WI38 (cell line): Measurements from ENCODE around the gene ANKRD17.

Source experiments
- H3K4me3 ChIP-seq: 2 replicates; pipeline ENCODE4 v1.5.1; 2011; ENCODE audit warnings: low read depth, mild to moderate bottlenecking, control low read depth, low read length
- CTCF ChIP-seq: IDR thresholded peaks from 2 replicates; pipeline ENCODE4 v1.5.1; 2012; ENCODE audit warnings: low read depth, mild to moderate bottlenecking, control low read depth, low read length

Gene ANKRD17

GRCh38 chr4:73181231-73181630 lies 77.4 kb downstream of the ANKRD17 start:
- no peak overlapping the region for H3K4me3 ChIP-seq
- TF ChIP-seq CTCF, result no peak

DNA sequence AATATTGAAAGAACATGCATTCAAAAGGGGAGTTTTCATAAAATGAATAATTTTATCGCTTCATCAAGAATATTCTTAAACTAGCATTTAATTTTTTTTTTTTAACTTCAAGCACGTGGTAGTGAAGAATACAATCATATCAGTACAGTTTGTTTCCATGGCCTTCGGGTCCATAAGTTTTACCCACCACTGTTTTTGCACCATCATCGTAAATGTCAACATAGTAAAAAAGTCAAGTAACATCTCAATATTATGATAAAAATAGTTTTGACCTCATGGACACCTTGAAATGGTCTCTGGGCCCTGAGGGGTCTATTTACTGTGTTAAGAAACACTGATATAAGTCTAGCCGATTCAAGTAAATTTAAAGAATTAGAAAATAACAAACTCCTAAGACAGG lies 80.2 kb downstream of the ANKRD17 start:
- no peak for TF ChIP-seq CTCF
- no peak overlapping the region for H3K4me3 ChIP-seq

GRCh38 chr4:73172161-73172560 lies 86.4 kb downstream of the ANKRD17 start:
- TF ChIP-seq CTCF, result no peak
- H3K4me3 ChIP-seq, result no peak overlapping the region

GRCh38 chr4:73170518-73171198 lies 87.9 kb downstream of the ANKRD17 start:
- no peak for TF ChIP-seq CTCF

DNA sequence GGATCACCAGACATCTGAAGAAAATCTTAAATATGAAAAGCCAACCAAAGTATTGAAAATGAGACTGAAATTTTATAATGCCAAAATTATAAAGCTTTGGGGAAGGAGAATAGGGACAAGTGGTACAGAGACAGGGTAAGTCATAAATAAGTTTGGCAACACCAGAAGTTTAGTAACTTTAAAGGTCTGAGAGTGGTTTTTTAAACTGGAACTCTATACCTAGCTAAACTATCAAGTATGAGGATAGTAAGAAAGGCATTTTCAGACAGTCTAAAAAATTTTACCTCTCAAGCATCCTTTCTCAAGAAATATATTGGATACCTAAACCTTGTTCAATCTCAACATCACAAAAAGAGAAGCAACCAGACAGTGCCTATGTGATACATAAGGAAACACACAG lies 92.4 kb downstream of the ANKRD17 start:
- no peak for TF ChIP-seq CTCF
- H3K4me3 ChIP-seq, result no peak overlapping the region

More at GRCh38 chr4:73170518-73171198, 87.9 kb downstream of the ANKRD17 start:
- no peak overlapping the region for H3K4me3 ChIP-seq

GRCh38 chr4:73161527-73162185 lies 96.9 kb downstream of the ANKRD17 start:
- no peak for TF ChIP-seq CTCF
- no peak overlapping the region for H3K4me3 ChIP-seq

DNA sequence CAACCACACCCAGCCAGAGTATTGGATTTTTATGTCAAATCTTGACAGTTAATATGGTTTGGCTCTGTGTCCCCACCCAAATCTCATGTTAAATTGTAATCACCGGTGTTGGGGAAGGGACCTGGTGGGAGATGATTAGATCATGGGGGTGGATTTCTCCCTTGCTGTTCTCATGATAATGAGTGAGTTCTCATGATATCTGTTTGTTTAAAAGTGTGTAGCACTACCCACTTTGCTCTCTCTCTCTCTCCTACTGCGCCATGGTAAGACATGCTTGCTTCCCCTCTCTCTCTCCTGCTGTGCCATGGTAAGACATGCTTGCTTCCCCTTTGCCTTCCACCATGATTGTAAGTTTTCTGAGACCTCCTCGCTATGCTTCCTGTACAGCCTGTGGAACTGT lies 102.2 kb downstream of the ANKRD17 start:
- H3K4me3 ChIP-seq, result no peak overlapping the region
- no peak for TF ChIP-seq CTCF
